ENCODE measurements around the gene VMAC.

Gene VMAC

GRCh38 chr19:5880196-5880595, 24.5 kb upstream of the VMAC start:
- H3K9ac ChIP-seq (ENCODE audit: low read depth, low read length) = no peak overlapping the region
- ATAC-seq (ENCODE audit: insufficient read depth, low read depth) (no peak), DNase-seq (no peak)
- no peaks in the 10 kb centered on the region for H3K9me3 ChIP-seq (ENCODE audit: insufficient read depth, low read length, severe bottlenecking)
- H3K36me3 ChIP-seq (ENCODE audit: insufficient read depth, low read length) = no peaks in the 10 kb centered on the region
- H4K20me1 ChIP-seq (ENCODE audit: insufficient read depth, low read length) = no peaks in the 10 kb centered on the region
- no peak overlapping the region for H3K4me2 ChIP-seq (ENCODE audit: insufficient read depth, low read length)
- no peak overlapping the region for H2AFZ ChIP-seq (ENCODE audit: low read depth, low read length)
- TF ChIP-seq EZH2 (IDR thresholded peaks at IDR 0.05; ENCODE audit: borderline replicate concordance, low read depth, low read length, severe bottlenecking) (no peak), CTCF (IDR thresholded peaks at IDR 0.05; ENCODE audit: borderline replicate concordance, extremely low read depth, low read length, poor library complexity, severe bottlenecking) (no peak)
- no peak overlapping the region for H3K4me3 ChIP-seq (ENCODE audit: low read depth in 1 of 2, low read length in 2 of 2)
- no peak overlapping the region for H3K27ac ChIP-seq (ENCODE audit: low read length)
- no peaks in the 10 kb centered on the region for H3K4me1 ChIP-seq (ENCODE audit: insufficient read depth, low read length)
- no peaks in the 10 kb centered on the region for H3K27me3 ChIP-seq (ENCODE audit: insufficient read depth, low read length, poor library complexity)
- no peaks in the 10 kb centered on the region for H3K79me2 ChIP-seq (ENCODE audit: insufficient read depth, low read length)

- Histone ChIP-seq H4K20me1 (ENCODE audit: insufficient read depth, low read length) (no peaks in the 10 kb centered on the region), H3K79me2 (ENCODE audit: insufficient read depth, low read length) (no peaks in the 10 kb centered on the region), H3K27ac (ENCODE audit: low read length) (no peak overlapping the region), H3K4me3 (ENCODE audit: low read depth in 1 of 2, low read length in 2 of 2) (no peak overlapping the region), H3K27me3 (ENCODE audit: insufficient read depth, low read length, poor library complexity) (no peaks in the 10 kb centered on the region), H3K36me3 (ENCODE audit: insufficient read depth, low read length) (no peaks in the 10 kb centered on the region), H3K4me1 (ENCODE audit: insufficient read depth, low read length) (no peaks in the 10 kb centered on the region), H3K9me3 (ENCODE audit: insufficient read depth, low read length, severe bottlenecking) (no peaks in the 10 kb centered on the region), H3K9ac (ENCODE audit: low read depth, low read length) (no peak overlapping the region), H3K4me2 (ENCODE audit: insufficient read depth, low read length) (no peak overlapping the region), H2AFZ (ENCODE audit: low read depth, low read length) (no peak overlapping the region)
- TF ChIP-seq CTCF (IDR thresholded peaks at IDR 0.05; ENCODE audit: borderline replicate concordance, extremely low read depth, low read length, poor library complexity, severe bottlenecking) (no peak), EZH2 (IDR thresholded peaks at IDR 0.05; ENCODE audit: borderline replicate concordance, low read depth, low read length, severe bottlenecking) (no peak)
- ATAC-seq (ENCODE audit: insufficient read depth, low read depth) (no peak), DNase-seq (no peak)
These were observed 24.0 kb upstream of the VMAC start for GRCh38 chr19:5880604-5881078.

- no peak overlapping the region for H2AFZ ChIP-seq (ENCODE audit: low read depth, low read length)
- H3K27ac ChIP-seq (ENCODE audit: low read length) = no peak overlapping the region
- H3K79me2 ChIP-seq (ENCODE audit: insufficient read depth, low read length) = no peaks in the 10 kb centered on the region
- no peak overlapping the region for H3K4me3 ChIP-seq (ENCODE audit: low read depth in 1 of 2, low read length in 2 of 2)
- no peak overlapping the region for H3K9ac ChIP-seq (ENCODE audit: low read depth, low read length)
- no peaks in the 10 kb centered on the region for H3K9me3 ChIP-seq (ENCODE audit: insufficient read depth, low read length, severe bottlenecking)
- H4K20me1 ChIP-seq (ENCODE audit: insufficient read depth, low read length) = no peaks in the 10 kb centered on the region
- no peaks in the 10 kb centered on the region for H3K4me1 ChIP-seq (ENCODE audit: insufficient read depth, low read length)
- no peak for ATAC-seq (ENCODE audit: insufficient read depth, low read depth)
- TF ChIP-seq EZH2 (IDR thresholded peaks at IDR 0.05; ENCODE audit: borderline replicate concordance, low read depth, low read length, severe bottlenecking) (no peak), CTCF (IDR thresholded peaks at IDR 0.05; ENCODE audit: borderline replicate concordance, extremely low read depth, low read length, poor library complexity, severe bottlenecking) (no peak)
- no peak overlapping the region for H3K4me2 ChIP-seq (ENCODE audit: insufficient read depth, low read length)
- DNase-seq = no peak
- H3K36me3 ChIP-seq (ENCODE audit: insufficient read depth, low read length) = no peaks in the 10 kb centered on the region
- no peaks in the 10 kb centered on the region for H3K27me3 ChIP-seq (ENCODE audit: insufficient read depth, low read length, poor library complexity)
These were observed 23.0 kb upstream of the VMAC start for GRCh38 chr19:5881543-5882299.
